Esophagus muscularis mucosa (tissue), 4 donors: ENCODE measurements around the gene ABR. TPM values are rescaled to one million over a fixed set of nuclear protein-coding genes. Genes with fewer than 3 reads are reported as not detected.

ENCODE experiments used
- DNase-seq: peaks from one replicate; pipeline ENCODE4 v3.0.0-alpha.2; 2017; ENCODE audit errors: extremely low spot score
- H3K27ac ChIP-seq, 4 donors: fragments of 200-600 bp; sonication (generic); replicated peaks in 1 of 4; 1 replicate in 3 of 4; 2 replicates in 1 of 4; pipeline ENCODE4 v1.5.1; 2016 to 2019; ENCODE audit warnings: mild to moderate bottlenecking in 1 of 4
- H3K27me3 ChIP-seq, 4 donors: fragments of 200-600 bp; sonication (generic); one replicate each; pipeline versions ENCODE4 v1.5.1 to v1.6.0; 2016 to 2019
- H3K36me3 ChIP-seq, 4 donors: fragments of 200-600 bp; sonication (generic); one replicate each; pipeline ENCODE4 v1.5.1; 2016 to 2019
- H3K4me1 ChIP-seq, 4 donors: fragments of 200-600 bp; sonication (generic); one replicate each; pipeline ENCODE4 v1.5.1; 2016 to 2019
- H3K4me3 ChIP-seq, 4 donors: fragments of 200-600 bp; sonication (generic); 1 replicate in 2 of 4; 2 replicates in 2 of 4; pipeline ENCODE4 v1.5.1; 2016 to 2019; ENCODE audit warnings: mild to moderate bottlenecking in 4 of 4, moderate library complexity in 1 of 4
- H3K9me3 ChIP-seq, 4 donors: fragments of 200-600 bp; sonication (generic); 1 replicate in 3 of 4; 2 replicates in 1 of 4; pipeline ENCODE4 v1.5.1; 2016 to 2019
- CTCF ChIP-seq, 3 experiments: fragments of 200-600 bp in 2 of 3; fragments of 450-650 bp in 1 of 3; sonication (generic) in 2 of 3; IDR thresholded peaks; one replicate each; pipeline ENCODE4 v1.5.1; 2017 to 2019; ENCODE audit warnings: antibody characterized with exemption in 3 of 3, mild to moderate bottlenecking in 2 of 3, moderate library complexity in 1 of 3
- EP300 ChIP-seq: sonication (generic); formaldehyde crosslinking; IDR thresholded peaks from one replicate; pipeline ENCODE4 v1.6.1; 2017; ENCODE audit warnings: antibody characterized with exemption
- POLR2A ChIP-seq: fragments of 450-650 bp; IDR thresholded peaks from one replicate; pipeline ENCODE4 v1.6.1; 2017; ENCODE audit warnings: antibody characterized with exemption, moderate library complexity, mild to moderate bottlenecking, low read depth
- POLR2AphosphoS5 ChIP-seq, 2 donors: sonication (generic); formaldehyde crosslinking; IDR thresholded peaks; one replicate each; pipeline ENCODE4 v1.6.1; 2017; ENCODE audit warnings: antibody characterized with exemption in 2 of 2
- WGBS: methylation state at CpG from one replicate; pipeline ENCODE4 v1.1.5; 2018; 5-methylcytosine and 5-hydroxymethylcytosine counted together
- intact Hi-C: fragments of 100-400 bp; cut with DNase I; formaldehyde crosslinking; loops from one replicate; pipeline ENCODE4 v1.15.1; 2023
- total RNA-seq, 4 donors: library from RNA; depleted of rRNA; stranded (reverse); fragments of >200 nt; gene quantifications; one replicate each; pipeline versions ENCODE4 v1.1.0 to v1.2.1, GENCODE V29; 2016

Gene ABR
- total RNA-seq, 4 donors from 2014 or later, result 98.4 to 142 (median 114) TPM

- no peaks in the 10 kb centered on the region for H3K27me3 ChIP-seq
- H3K4me1 ChIP-seq, result peaks cover 6 to 18% (median 15%) of the 10 kb centered on the region in 4 donors
- no peak overlapping the region for H3K4me3 ChIP-seq
- H3K9me3 ChIP-seq, result no peaks in the 10 kb centered on the region
- H3K27ac ChIP-seq, result peak overlapping the region; percentile 17 to 57 (median 36)
- intact Hi-C loops, result loop anchor here (2.0 kb wide), 1 partner anchor 261 kb away; no protein-coding TSS in a partner anchor
- peaks cover 31 to 72% (median 63%) of the 10 kb centered on the region in 4 donors for H3K36me3 ChIP-seq
- peak in 1 of 2 donors; percentile 36 for TF ChIP-seq POLR2AphosphoS5 (IDR thresholded peaks at IDR 0.05)
- TF ChIP-seq EP300, result no peak
- TF ChIP-seq POLR2A, result no peak
- peak; percentile 76 to 82 (median 81) for TF ChIP-seq CTCF (IDR thresholded peaks at IDR 0.05)
- DNase-seq, result peak; percentile 95
- WGBS, result 54% methylated on average over 15 of the region's 22 CpGs
Observed at GRCh38 chr17:1055751-1056645, 123.8 kb downstream of the ABR start.

GRCh38 chr17:1055231-1055630 is 124.5 kb downstream of the ABR start:
- no peak for TF ChIP-seq EP300
- no peak for TF ChIP-seq CTCF (IDR thresholded peaks at IDR 0.05)
- no peak for TF ChIP-seq POLR2AphosphoS5 (IDR thresholded peaks at IDR 0.05)
- no peak for TF ChIP-seq POLR2A
- Histone ChIP-seq H3K4me1 (peaks cover 6 to 24% (median 22%) of the 10 kb centered on the region in 4 donors), H3K4me3 (no peak overlapping the region), H3K27me3 (no peaks in the 10 kb centered on the region), H3K27ac (no peak overlapping the region), H3K9me3 (no peaks in the 10 kb centered on the region), H3K36me3 (peaks cover 31 to 70% (median 62%) of the 10 kb centered on the region in 4 donors)
- intact Hi-C loops, result no loop called here
- WGBS, result 84% methylated on average over 16 of the region's 16 CpGs
- DNase-seq, result no peak

- no peak for TF ChIP-seq POLR2AphosphoS5 (IDR thresholded peaks at IDR 0.05)
- TF ChIP-seq POLR2A, result no peak
- TF ChIP-seq CTCF (IDR thresholded peaks at IDR 0.05), result no peak
- no peak for TF ChIP-seq EP300
- Histone ChIP-seq H3K27ac (no peak overlapping the region), H3K27me3 (no peaks in the 10 kb centered on the region), H3K4me1 (peaks cover 6 to 28% (median 23%) of the 10 kb centered on the region in 4 donors), H3K36me3 (peaks cover 31 to 70% (median 64%) of the 10 kb centered on the region in 4 donors), H3K9me3 (no peaks in the 10 kb centered on the region), H3K4me3 (no peak overlapping the region)
- WGBS, result 88% methylated on average over 4 of the region's 4 CpGs
- DNase-seq, result no peak
- intact Hi-C loops, result no loop called here
Observed at GRCh38 chr17:1054656-1055055, 125.1 kb downstream of the ABR start.

GRCh38 chr17:1053661-1054360 is 126.0 kb downstream of the ABR start:
- no peaks in the 10 kb centered on the region for H3K27me3 ChIP-seq
- no peak for DNase-seq
- intact Hi-C loops, result no loop called here
- no peaks in the 10 kb centered on the region for H3K9me3 ChIP-seq
- 88% methylated on average over 35 of the region's 35 CpGs for WGBS
- TF ChIP-seq POLR2A (no peak), CTCF (IDR thresholded peaks at IDR 0.05) (no peak), POLR2AphosphoS5 (IDR thresholded peaks at IDR 0.05) (no peak)
- peak overlapping the region in 1 of 4 donors; percentile 22 for H3K27ac ChIP-seq
- no peak overlapping the region for H3K4me3 ChIP-seq
- peaks cover 24 to 70% (median 63%) of the 10 kb centered on the region in 4 donors for H3K36me3 ChIP-seq
- peaks cover 6 to 37% (median 26%) of the 10 kb centered on the region in 4 donors for H3K4me1 ChIP-seq
